HG03460 (cell line): Measurements from ENCODE around the gene CROCC2.
"Not testable (repeated sequence)": the region's sequence is repeated elsewhere in the genome, so short reads cannot be mapped to it uniquely, and the experiment has no call there.

Source experiments
- ATAC-seq: cut with Tn5 transposase; IDR thresholded peaks from one replicate; pipeline ENCODE4 v1.9.1; 2021; ENCODE audit not compliant: unreplicated experiment

CROCC2 gene

DNA sequence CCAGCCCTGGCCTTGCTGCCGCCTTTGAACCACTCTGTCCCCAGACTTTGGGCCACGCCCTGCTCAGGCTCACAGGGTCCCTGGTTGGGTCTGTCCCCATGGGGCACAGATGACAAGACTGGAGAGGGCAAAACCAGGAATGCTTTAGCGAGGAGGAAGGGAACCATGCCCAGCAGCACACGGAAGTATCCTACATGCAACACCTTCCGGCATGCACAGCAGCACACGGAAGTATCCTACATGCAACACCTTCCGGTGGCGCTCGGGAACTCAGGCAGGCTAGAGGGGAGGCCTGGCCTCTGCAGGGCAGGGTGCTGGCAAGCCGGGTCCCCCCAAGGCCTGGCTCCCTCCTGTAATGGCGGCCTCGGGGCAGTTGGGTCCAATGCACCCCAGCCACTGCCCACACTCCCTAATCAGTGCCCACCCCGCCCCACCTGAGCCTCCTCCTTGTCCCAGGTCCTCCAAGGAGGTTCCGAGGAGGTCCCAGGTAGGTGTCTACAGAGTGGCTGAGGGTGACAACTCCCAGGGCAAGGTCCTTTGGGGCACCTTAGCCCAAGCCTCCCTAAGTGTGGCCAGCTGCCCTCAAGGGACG, 58.7 kb downstream of the CROCC2 start:
- no peak for ATAC-seq

DNA sequence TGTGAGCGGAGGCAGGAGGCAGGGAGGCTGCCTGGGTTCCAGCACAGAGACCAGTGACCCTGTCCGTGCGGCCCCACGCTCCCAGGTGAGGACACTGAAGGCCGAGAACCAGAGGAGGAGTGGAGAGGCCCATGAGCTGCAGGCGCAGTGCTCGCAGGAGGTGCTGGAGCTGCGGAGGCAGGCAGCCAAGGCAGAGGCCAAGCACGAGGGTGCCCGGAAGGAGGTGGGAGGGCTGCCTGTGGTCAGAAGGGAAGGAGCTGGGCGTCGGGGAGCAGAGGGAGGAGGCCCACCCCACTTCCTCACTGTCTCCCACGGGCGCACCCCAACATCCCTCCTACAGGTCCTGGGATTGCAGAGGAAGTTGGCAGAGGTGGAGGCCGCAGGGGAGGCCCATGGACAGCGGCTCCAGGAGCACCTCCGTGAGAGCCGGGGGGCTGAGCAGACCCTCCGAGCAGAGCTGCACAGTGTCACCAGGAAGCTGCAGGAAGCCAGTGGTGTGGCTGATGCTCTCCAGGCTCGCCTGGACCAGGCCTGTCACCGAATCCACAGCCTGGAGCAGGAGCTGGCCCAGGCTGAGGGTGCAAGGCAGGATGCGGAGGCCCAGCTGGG, 59.3 kb downstream of the CROCC2 start:
- ATAC-seq: no peak

DNA sequence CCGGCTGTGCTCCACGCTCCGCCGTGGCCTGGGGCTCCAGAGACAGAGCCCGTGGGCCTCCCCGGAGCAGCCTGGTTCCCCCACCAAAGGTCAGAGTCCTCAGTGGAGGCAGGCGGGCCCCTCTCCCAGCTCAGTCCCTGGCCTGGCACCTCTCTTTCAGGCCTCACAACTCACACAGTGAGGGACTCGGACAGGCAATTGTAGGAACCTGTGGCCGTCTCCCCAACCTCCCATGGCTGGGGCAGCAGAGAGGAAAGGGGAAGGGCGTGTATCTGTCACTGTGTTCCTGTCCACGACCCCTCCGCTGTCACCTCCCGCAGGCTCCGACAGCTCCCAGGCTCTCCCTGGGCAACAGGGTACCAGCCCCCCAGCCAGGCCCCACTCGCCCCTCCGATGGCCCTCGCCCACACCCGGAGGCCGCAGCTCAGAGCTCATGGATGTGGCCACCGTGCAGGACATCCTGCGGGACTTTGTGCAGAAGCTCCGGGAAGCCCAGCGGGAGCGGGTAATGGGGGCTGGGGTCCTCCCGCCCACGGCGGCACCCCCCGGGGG, 59.8 kb downstream of the CROCC2 start:
- ATAC-seq: no peak

DNA sequence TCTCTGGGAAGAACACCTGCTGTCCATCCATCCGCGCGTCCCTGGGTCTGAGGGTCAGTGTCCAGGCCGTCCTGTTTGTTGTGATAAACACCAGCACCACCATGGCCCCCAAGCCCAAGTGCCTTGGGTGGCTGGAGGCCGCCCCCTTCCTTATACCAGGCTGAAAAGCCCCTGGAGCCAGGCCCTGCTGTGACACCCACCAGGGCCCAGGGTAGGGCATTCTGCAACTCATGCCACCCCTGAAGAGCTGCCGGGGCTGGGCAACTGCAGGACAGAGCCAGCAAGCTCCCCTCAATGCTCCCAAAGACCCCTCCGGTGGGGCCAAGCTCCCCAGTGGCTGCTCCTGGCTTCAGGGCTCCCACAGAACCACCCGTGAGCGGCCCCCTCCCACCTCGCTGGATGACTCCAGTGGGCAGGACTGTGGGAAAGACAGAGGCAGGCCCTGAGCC, 60.3 kb downstream of the CROCC2 start:
- no peak for ATAC-seq

DNA sequence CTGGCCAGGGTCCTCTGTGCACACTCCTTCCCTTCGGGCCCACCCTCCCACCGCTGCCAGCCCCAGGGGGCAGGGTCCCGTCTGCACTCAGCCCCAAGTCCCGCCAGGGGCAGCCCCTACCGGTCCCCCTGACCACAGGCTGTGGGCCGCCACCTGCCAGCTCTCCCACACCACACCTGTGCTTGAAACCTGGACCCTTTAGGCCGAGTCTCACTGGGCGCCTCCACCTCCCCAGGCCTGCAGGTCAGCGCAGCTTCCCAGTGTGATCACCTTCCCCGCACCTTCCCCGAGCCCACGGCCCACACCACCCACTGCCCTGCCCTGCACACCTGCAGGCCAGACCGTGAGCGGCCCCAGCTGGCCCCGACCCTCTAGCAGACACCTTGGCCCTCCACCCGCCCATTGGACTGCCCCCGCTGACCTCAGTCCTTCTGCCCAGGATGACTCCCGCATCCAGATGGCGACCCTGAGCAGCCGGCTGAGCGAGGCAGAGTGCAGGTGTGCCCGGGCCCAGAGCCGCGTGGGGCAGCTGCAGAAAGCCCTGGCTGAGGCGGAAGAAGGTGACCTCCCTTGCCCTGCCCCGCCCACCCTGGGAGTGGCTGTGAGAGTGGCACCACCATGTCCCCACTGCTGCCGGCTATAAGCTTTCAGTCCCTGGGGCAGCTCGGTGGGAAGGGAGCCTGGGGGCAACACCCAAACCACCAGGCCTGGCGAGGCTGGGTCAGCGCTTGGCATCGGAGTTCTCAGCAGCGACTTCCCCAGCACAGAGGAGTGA, 61.0 kb downstream of the CROCC2 start:
- ATAC-seq: no peak

DNA sequence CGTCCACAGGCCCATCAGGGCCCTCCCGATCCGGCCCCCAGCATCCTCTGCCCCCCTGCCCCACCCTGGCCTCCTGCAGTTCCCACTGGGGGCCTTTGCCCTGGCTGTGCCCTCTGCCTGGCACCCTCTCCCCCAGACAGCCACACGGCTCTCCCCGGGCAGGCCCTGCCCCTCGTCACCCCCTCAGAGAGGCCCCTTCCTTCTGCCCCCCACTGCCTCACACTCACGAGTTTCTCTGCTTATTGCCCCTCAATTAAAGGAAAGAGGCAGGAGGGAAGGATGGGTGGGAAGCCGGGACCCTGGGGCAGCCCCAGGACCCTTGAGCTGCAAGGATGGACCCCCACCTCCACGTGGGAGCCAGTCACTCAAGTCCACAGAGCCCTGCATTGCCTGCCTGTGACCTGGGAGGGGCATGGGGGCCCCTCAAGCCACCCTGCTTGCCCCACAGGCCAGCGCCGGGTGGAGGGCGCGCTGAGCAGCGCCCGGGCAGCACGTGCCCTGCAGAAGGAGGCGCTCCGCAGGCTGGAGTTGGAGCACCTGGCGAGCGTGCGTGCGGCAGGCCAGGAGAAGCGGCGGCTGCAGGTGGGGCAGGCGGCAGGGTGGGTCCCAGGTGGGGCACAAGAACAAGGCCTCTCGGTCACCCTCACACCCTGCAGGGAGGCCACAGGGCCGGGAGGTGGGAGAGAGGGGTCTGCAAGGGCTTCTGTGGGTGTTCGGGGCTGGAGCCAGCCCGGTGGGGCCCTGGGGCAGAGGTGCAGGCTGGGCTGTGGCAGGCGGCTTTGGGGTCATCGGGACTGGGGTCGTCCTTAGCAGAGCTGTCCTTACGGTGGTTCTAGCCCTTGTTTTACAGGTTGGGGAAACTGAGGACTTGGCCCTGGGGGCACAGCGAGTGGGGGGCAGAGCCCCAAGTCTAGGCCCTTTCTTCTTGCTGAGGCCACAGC, 61.8 kb downstream of the CROCC2 start:
- no peak for ATAC-seq

DNA sequence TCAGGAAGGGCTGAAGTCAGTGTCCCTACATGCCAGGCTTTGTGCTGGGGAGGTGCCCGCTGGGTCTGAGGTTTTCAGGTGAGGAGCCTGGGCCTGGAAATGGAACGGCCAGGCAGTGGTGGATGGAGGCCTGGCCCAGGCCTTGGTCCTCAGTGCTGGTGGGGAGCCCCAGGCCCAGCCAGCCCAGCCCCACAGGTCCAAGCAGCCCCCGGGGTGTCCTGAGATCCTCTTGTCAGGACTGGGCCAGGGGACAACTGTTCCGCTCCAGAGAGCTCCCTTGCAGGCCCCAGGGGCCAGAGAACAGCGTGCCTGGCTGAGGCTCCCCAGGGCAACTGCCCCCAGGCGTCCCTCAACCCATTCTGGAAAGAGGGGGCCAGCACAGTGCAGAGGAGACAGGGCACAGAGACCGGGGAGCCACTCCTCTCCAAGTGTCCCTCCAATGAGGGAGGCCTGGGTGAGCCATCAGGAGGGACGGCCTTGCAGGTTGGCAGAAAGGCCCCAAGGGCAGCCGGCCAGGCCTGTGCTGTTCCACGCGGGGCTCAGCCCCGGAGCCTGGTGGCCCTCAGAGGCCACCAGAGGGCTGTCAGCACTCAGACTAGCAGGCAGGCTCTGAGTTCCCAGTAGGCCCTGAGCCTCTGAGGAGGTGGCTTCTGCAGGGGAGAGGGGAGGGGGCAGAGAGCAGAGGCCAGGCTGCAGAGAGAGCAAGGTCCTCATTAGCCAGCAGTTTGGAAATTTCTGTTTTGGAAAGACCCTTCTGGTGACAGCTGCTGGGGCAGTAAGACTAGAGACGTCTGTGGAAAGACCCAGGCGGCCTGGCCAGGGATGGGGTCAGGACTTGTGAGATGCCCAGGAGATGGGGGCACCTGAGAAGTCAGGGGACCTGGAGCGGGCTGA, 62.8 kb downstream of the CROCC2 start:
- no peak for ATAC-seq

DNA sequence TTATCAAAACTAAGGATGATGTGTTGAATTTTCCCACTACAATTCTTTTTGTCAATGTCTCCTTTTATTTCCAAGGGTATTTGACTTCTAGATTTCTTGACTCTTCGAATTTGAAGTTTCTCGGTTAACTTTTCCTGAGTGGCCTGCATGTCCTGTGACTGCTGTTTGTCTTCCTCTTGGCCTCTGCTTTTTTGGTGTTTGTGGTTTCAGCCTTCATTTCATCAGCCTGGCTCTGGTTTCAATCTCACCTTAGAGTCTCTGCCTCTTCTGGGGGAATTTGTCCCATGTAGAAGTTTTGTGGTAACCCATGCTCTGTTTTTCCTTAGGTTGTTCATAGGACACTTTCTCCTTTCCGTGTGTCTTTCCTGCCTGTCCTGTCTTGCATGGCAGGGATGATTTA, 64.0 kb downstream of the CROCC2 start:
- ATAC-seq: no peak

DNA sequence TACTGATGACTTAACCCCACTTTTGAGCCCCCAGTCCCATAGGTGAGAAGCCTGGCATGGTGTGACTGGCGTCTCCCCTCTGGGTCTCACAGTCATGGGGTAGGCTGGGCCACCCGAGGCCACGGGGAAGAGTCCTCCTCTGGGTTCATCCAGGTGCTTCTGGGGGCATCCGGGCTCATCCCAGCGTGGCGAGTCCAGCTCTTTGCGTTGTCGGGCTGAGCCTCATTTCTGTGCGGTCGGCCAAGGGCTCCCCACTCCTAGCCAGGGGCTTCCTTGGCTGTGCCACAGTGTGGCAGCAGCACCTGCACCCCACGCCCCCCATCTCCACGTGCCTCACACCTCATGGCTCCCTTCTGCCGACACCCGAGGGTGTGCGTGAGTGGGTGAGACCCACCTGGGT, 64.7 kb downstream of the CROCC2 start:
- no peak for ATAC-seq

DNA sequence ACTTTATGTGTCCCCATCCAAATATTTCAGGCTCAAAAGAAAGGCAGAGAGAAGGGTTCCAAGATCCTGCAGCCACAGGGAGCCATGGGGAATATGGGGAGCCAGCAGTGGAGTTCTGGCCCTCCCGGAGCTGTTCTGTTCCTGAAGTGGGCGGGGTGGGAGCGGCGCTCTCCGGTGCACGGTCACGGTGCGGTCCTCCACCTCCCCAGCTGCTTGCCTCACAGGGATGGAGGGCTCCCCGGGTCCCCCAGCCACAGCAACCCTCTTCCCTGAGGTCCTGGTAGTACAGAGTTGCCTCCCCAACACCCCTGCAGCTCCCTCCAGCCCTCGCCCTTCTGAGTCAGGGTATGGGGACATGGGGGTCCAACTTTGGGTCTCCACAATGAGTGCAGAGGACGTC, 66.1 kb downstream of the CROCC2 start:
- no peak for ATAC-seq

DNA sequence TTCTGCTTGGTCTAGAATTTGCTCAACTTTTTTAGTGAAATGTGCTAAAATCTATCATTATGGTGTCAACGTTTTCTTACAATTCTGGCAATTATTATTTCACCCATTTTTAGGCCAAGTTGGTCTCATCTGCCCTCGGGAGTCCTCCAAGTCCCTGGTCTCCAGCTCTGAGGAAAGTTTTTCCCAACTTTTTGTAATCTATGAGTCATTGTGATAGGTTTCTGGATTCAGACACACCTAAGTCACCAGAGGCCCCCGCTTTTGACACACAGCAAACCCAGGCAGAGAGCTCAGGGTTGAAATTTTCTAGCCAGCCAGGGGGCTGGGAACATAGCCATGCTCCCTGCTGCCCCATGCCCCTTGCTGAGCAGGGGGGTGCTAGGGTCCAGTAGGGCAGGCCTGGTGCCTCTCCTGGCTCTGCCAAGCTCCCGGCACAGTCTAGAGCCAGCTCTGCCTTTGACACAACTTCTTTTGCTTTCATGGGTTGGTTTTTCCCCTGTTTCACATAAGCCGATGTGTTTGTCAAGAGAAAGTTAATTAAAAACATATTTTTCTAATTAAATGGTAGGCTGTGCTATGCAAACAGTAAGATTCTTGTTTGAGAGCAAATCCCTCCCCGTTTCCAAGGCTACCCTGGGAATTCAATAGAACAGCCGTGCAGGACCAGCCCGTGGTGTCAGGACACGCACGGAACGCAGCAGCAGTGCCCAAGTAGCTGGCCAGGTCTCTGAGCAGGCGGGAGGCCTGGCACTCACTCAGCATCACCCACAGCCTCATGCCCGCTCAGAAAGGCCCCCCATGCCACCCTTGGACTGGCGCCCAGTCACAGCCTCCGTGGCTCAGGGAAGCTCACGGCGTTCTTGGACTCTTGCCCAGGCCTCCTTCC, 66.7 kb downstream of the CROCC2 start:
- no peak for ATAC-seq

DNA sequence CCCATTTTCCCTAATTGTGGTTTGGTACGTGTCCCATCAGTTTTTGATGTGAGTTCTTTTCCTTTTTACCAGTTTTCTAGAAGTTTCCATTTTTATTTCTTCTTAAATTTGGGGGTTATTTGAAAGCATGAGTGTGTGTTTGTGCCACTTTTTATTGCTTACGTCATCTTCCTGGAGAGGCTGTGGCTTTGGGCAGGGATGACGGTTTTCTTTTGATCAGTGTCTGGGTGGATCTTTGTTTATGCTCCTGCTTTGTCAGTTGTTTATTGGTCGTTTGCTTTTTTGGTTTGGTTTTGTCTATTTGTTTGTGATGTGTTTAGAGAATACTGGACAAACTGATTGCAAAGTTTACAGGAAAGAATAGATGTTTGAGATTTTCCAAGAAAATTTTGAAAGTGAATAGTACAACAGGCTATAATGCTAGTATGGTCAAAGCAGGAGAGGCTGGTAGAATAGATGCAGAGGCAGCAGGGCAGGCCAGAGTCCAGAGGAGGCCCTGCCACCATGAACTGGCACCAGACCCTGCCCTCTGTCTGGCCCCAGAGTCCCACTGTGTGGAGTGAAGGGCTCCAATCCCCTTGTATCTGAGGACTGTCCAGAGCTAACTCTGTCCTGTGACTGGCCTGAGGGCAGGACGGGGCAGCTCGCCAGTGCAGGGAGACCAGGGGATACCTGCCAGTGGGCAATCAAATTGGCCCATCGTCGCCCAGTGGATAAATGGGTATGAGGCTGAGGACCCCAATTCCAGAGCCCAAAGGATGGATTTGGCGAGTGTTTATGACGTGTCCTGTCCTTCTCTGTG, 68.8 kb downstream of the CROCC2 start:
- no peak for ATAC-seq

DNA sequence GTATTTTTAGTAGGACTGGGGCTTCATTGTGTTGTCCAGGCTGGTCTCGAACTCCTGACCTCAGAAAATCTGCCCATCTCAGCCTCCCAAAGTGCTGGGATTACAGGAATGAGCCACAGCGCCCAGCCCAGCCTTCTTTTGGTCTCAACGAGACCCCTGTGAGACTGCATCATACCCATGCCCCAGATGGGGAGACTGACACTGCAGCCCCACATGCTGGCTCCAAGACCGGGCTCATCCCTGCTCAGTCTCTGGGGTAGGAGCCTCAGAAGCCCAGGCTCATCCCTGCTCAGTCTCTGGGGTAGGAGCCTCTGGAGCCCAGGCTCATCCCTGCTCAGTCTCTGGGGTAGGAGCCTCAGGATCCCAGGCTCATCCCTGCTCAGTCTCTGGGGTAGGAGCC, 69.8 kb downstream of the CROCC2 start:
- not testable (repeated sequence) for ATAC-seq

DNA sequence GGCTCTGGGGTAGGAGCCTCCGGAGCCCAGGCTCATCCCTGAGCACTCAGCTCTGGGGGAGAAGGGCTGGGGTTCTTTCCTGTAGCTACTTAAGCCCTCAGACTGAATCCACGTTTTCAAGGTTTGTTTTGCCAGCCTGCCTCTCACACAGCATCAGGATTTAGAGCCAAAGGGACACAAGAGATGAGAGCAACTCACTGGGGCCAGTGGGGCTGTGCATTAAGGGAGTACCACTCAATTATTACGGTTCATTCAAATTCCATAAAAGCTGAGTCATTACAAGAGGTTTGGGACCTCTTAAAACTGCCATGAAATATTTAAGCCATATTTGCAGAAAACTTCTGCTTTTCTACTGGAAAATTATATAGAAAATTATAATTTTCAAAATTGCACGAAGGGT, 75.1 kb downstream of the CROCC2 start:
- no peak for ATAC-seq

DNA sequence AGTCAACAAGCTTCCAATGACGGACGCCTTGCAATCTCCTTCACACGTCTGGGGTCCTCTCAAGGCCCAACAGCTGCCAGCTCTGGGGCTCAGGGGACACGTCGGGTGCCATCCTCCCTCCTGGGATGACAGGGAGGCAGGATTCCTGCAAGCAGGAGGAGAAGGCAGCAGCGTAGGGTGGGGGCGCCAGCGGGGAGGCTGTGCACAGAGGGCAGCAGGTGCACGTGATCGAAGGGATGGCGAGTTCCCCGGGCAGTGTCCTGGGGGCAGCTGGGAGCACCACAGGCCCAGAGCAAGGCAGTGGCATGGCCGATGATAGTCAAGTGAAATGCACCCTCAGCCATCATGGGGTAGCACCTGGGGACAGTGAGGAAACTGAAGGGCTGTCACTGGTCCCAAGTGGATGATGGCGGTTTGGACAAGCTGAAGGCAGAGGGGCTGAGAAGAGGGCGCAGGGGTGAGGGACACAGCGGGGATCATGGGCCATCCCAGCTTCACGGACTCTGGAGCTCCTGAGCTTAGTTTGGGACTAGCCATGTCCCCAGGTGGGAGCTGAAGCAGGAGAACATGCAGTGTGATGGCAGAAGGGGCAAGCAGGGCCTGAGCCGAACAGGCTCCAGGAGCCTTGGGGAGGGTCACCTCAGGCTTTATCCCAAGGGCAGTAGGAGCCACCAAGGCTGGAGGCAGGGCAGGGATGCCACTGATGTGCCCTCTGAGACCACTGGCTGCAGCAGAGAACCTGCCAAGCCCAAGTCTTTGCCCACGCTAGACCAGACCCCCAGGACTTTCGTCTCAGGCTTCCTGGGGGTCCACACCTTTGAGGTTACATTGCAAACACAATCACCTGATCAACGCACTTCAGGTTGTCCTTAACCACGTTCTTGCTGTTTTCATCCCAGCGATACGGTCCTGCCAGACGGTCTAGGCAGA, 76.0 kb downstream of the CROCC2 start:
- ATAC-seq: no peak

DNA sequence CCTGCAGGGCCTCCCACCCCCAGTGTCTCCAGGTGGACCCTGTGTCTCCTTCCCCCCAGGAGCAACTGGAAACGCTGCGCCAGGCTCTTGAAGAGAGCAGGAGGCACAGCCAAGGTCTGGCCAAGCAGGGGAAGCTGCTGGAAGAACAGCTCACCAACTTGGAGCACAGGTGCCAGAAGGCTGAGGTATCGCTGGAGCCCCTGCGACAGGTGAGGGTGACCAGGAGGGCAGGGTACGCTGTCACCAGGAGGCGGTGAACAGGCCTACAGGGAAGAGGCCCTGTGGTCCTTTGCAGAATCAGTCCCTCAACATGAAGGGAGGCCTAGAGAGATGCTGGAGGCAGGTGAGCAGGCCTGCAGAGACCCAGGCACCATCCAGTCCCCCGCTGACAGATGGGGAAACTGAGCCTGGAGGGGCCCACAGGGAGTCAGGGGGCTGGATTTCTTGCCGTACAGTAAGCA, 76.7 kb downstream of the CROCC2 start:
- no peak for ATAC-seq
